ENCODE results near the gene CFAP74.

Gene CFAP74

GRCh38 chr1:2041305-2041704 lies 37.7 kb upstream of the CFAP74 start:
- no peak for TF ChIP-seq CTCF (IDR thresholded peaks at IDR 0.05; ENCODE audit: control extremely low read depth, extremely low read depth, low read depth, missing control alignments)
- POLR2A ChIA-PET = no interaction called here
- no peak for DNase-seq (ENCODE audit: extremely low spot score)
- CTCF ChIA-PET = interaction anchor here (1.4 to 2.0 kb wide), 3 partner anchors 10 to 81 kb away, joined by 3 to 6 read pairs (median 4); no protein-coding TSS in a partner anchor

- TF ChIP-seq CTCF (IDR thresholded peaks at IDR 0.05; ENCODE audit: control extremely low read depth, extremely low read depth, low read depth, missing control alignments) = no peak
- ChIA-PET CTCF (no interaction called here), POLR2A (no interaction called here)
- DNase-seq (ENCODE audit: extremely low spot score) = no peak
Observed at GRCh38 chr1:2039251-2039650, 35.7 kb upstream of the CFAP74 start.

GRCh38 chr1:2038229-2038628 lies 34.6 kb upstream of the CFAP74 start:
- CTCF ChIA-PET = no interaction called here
- no peak for TF ChIP-seq CTCF (IDR thresholded peaks at IDR 0.05; ENCODE audit: control extremely low read depth, extremely low read depth, low read depth, missing control alignments)

GRCh38 chr1:2037314-2037979 lies 33.9 kb upstream of the CFAP74 start:
- no peak for TF ChIP-seq CTCF (IDR thresholded peaks at IDR 0.05; ENCODE audit: control extremely low read depth, extremely low read depth, low read depth, missing control alignments)
- CTCF ChIA-PET = no interaction called here
- no peak for DNase-seq (ENCODE audit: extremely low spot score)
- POLR2A ChIA-PET = no interaction called here

More at GRCh38 chr1:2038229-2038628, 34.6 kb upstream of the CFAP74 start:
- POLR2A ChIA-PET = no interaction called here
- DNase-seq (ENCODE audit: extremely low spot score) = no peak

GRCh38 chr1:2036287-2036686 lies 32.7 kb upstream of the CFAP74 start:
- ChIA-PET CTCF (interaction anchor here (0.8 to 4.2 kb wide), 2 partner anchors 8 to 92 kb away, joined by 4 to 17 read pairs; no protein-coding TSS in a partner anchor), POLR2A (no interaction called here)
- no peak for DNase-seq (ENCODE audit: extremely low spot score)
- TF ChIP-seq CTCF (IDR thresholded peaks at IDR 0.05; ENCODE audit: control extremely low read depth, extremely low read depth, low read depth, missing control alignments) = no peak

GRCh38 chr1:2033165-2033564 lies 29.6 kb upstream of the CFAP74 start:
- ChIA-PET POLR2A (no interaction called here), CTCF (interaction anchor here (4.2 kb wide), 1 partner anchor 12 kb away, joined by 17 read pairs; no protein-coding TSS in a partner anchor)
- DNase-seq (ENCODE audit: extremely low spot score) = no peak
- TF ChIP-seq CTCF (IDR thresholded peaks at IDR 0.05; ENCODE audit: control extremely low read depth, extremely low read depth, low read depth, missing control alignments) = no peak
